ENCODE results near the gene KIZ.
A peak's percentile ranks its signal among the peaks of the same experiment; 100 is the strongest.
"Not testable (repeated sequence)": the region's sequence is repeated elsewhere in the genome, so short reads cannot be mapped to it uniquely, and the experiment has no call there.

The KIZ gene

DNA sequence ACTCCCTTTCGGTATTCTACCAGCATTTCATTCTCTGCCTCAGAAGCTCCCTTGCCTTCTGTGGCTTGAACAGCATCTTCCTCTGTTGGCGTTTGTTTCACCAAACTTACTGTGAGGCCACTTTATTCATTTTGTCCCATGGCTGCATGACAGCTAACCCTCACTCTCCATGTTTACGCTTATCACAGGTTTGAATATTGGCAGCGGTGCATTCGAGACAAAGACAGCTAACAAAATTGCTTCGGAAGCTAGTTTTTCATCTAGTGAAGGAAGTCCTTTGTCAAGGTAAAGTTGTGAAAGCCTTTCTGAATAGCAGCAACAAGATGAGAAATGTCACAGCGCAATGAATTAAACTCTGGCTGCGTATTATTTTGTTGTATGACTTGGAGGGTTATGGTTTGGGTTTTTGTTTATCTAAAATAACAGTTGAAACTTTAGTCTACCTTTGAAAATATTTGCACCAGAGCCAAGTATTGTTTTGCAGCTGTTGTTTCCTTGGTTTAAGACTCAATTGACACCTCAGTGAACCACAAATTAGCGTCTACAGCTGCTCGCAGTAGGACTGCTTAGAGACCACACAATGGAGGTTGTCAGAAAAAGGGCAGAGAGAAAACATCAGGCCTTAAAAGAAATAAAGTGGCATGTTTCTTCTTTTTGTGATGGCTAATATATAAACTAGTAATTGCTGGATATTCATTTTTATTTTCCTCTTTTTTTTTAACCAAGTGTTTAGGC lies 106.8 kb downstream of the KIZ start:
- DNase-seq: no peak

DNA sequence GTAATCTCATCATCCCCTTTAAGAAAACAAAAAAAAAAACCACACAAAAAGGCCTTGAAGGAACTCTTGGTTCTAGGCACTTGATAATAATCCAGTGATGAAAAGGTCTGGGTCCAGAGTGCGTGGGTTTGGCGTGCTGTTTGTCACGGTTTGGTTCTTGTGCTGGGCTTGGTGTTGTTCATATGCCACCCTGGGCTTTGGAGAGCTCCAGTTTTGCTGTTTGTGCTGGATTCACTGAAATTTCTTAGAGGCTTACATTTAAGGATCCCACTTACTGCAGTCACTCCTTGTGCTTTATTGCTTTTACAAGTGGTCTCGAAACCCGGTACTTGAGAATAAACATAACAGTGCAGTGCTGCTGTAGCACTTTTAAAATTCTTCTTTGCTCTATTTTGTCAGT lies 108.4 kb downstream of the KIZ start:
- DNase-seq: no peak

GRCh38 chr20:21234806-21235483 lies 109.1 kb downstream of the KIZ start:
- no peak for DNase-seq

- DNase-seq: peak; percentile 46
Observed at GRCh38 chr20:21235484-21236445, 109.9 kb downstream of the KIZ start.

DNA sequence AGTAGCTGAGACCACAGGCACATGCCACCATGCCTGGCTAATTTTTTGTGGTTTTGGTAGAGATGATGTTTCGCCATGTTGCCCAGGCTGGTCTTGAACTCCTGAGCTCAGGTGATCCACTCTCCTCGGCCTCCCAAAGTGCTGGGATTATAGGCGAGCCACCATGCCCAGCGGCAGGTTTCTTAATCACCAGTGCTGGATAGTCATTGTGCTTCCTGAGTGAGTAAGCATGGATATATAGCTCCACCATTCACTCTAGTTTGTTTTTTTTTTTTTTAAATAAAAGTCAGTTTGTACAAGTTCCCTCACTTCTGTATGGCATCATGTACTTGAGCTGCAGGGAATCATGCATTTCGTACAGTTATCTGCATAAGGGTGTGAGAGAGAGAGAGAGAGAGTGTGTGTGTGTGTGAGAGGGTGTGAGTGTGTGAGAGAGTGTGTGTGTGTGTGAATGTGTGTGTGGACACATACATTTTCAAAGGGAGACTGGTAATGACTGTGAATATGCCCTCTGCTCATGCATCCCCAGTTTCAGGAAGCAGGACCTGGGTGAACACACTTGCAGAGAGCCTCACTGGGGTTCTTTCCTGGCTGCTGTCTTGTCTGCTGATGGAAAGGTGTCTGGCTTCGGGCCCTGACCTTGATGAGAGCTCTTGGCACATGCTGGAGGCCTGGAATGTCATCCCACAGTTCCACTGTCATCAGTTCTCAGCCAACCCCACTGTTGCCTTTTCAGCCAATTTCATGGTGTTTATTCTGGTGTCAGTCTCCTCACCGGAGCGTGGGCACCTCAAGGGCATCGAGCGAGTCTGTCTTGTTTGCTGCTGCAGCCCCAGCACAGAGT lies 112.3 kb downstream of the KIZ start:
- no peak for DNase-seq

GRCh38 chr20:21238818-21239536 lies 113.1 kb downstream of the KIZ start:
- no peak for DNase-seq

DNA sequence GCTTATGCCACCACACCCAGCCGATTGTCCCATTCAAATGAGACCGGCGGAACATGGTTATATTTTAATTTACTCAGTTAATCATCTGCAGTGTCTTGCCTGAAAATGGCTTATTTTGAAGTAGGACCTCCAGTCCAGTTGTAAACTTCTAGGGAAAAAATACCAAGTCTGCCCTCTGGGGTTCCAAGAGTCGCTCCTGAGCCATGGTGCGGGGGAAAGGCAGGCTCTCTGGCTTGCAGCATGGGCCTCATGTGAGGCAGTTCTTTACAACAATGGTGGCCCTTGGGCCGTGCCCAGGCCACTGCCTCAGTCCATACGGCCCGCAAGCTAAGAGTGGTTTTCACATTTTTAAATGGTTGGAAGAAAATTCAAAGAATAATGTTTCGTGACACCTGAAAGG lies 114.5 kb downstream of the KIZ start:
- no peak for DNase-seq

- DNase-seq: no peak
Observed at GRCh38 chr20:21241406-21241805, 115.5 kb downstream of the KIZ start.

- no peak for DNase-seq
Observed at GRCh38 chr20:21243811-21244210, 117.9 kb downstream of the KIZ start.

DNA sequence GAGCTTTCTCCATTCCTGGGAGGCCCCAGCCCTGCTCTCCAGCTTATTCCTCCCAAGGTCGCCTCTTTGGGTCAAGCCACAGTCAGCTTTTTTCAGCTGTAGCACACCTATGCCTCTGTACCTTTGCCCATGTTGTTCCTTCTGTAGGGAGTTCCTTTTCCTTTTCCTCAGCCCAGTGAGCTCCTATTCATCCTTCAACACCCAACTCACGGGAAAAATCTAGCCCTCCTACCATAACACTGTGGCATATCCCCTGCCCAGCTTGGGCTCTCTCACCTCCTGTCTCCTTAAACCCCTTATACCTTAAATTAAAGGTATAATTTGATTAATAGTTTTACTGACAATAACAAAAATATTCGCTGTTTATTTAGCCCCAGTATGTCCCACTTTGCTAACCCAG lies 118.9 kb downstream of the KIZ start:
- no peak for DNase-seq

- DNase-seq: no peak
Observed at GRCh38 chr20:21246161-21246560, 120.3 kb downstream of the KIZ start.

DNA sequence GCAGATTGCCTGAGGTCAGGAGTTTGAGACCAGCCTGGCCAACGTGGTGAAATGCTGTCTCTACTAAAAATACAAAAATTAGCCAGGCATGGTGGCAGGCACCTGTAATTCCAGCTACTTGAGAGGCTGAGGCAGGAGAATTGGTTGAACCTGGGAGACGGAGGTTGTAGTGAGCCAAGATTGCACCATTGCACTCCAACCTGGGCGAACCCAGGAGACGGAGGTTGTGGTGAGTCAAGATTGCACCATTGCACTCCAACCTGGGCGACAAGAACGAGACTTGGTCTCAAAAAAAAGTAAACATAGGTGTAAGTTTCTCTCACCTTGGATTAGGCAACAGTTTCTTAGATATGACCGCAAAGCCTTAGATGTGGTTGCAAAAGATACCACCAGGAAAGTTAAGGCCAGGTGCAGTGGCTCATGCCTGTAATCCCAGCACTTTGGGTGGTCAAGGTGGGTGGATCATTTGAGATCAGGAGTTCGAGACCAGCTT lies 121.8 kb downstream of the KIZ start:
- not testable (repeated sequence) for DNase-seq

- no peak for DNase-seq
Observed at GRCh38 chr20:21251278-21251677, 125.4 kb downstream of the KIZ start.

DNA sequence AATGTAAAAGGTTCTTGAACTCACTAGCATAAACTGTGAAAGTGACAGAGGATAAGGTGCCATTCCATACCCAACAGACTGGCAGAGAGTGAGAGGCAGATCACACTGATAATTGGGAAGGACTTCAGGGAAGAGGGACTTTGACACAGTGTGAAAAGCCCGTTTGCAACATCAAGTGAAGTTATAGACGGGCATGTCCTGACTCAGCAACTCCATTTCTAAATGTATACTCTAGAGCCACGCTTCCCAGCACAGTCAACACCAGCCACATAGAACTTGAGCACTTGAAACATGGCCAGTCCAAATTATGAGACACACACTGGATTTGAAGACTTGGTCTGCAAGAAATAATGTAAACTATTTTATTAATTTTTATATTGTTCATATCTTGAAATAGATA lies 131.3 kb downstream of the KIZ start:
- DNase-seq: no peak

DNA sequence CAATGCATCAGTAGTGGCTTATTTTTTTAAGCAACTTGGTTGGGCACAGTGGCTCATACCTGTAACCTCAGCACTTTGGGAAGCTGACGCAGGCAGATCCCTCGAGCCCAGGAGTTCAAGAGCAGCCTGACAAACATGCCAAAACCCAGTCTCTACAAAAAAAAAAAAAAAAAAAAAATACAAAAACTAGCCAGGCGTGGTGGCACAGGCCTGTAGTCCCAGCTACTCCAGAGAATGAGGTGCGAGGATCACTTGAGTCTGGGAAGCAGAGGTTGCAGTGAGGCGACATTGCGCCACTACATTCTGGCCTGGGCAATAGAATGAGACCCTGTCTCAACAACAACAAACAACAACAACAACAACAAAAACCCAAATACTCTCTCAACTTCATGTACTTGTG lies 132.5 kb downstream of the KIZ start:
- DNase-seq: no peak

DNA sequence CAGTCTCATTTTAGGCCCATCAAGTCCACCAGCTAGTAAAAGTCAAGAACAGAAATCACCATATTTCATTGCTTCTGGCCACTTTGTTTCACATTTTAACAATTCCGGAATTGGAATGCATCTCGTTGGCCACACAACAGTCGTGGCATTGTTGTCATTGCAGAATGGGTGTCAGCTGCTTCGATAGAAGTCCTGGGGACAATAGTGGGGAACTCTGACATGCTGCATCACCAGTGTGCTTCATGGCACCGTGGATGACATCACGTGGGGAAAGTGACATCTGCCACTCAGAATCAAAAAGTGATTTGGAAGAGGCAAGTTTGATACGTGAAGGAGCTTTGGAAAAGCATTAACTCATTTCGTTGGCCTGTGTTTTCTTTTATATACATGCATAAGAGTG lies 133.5 kb downstream of the KIZ start:
- DNase-seq: no peak

- DNase-seq: no peak
Observed at GRCh38 chr20:21262812-21263211, 136.9 kb downstream of the KIZ start.

DNA sequence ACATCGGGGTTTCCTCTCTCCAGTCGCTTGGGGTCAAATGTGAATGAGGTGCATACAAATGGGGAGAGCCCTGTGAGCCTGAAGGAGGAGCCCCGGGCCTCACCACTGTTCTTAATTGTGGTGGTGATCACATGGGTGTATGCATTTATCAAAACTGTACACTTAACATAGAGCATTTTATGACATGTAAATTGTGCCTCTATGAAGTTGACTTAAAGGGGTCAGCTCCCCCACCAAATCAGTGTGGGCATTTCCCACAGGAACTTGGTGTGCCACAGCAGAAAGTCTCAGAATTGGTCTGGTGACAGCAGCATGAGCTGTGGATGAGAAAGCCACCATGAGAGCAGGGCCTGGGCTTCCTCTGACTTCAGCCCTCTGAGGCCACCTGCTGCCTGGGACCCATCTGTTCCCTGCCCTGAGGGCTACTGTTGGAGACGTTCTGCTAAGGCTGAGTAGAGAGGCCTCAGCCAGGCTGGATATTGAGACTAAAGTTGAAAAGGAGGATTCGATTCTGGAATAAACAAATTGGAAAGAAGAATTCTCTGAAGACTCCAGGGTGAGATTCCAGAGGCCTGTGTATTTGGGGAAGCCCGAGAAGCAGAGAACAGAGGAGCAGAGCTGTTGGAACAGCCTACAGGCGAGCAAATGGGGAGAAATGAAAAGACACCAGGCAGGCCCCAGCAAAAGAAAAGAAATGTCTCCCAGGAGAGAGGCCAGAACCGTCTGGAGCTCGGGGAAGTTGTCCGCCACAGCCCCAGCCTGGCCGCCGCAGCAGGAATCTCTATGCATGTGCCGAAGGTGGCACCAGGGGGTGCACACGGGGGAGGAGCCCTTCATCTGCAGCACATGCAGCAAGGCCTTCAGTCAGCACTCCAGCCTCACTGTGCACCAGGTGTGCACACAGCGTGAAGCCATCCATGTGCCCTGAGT lies 139.6 kb downstream of the KIZ start:
- no peak for DNase-seq

GRCh38 chr20:21266191-21266536 lies 140.3 kb downstream of the KIZ start:
- no peak for DNase-seq

GRCh38 chr20:21269772-21270171 lies 143.9 kb downstream of the KIZ start:
- DNase-seq: no peak

DNA sequence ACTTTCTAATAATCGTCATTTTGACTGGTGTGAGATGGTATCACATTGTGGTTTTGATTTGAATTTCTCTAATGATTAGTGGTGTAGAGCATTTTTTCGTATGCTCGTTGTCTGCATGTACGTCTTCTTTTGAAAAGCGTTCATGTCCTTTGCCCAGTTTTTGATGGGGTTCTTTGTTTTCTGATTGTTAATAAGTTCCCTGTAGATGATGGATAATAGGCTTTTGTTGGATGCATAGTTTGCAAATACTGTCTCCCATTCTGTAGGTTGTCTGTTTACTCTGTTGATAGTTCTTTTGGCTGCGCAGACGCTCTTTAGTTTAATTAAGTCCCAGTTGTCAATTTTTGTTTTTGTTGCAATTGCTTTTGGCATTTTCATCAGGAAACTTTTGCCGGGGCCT lies 144.9 kb downstream of the KIZ start:
- DNase-seq: no peak

Measured in effector CD8-positive, alpha-beta T cell (primary cell).